GM23338 (cell line): ENCODE measurements around the gene CEBPG. TPM values are rescaled to one million over a fixed set of nuclear protein-coding genes. Genes with fewer than 3 reads are reported as not detected.

Source experiments
- ATAC-seq: fragments of 200-7000 bp; cut with Tn5 transposase; 3 replicates; pipeline ENCODE4 v1.9.1; 2020
- DNase-seq: peaks from one replicate; pipeline ENCODE4 v3.0.0-alpha.2; 2015; ENCODE audit warnings: low spot score
- H2AFZ ChIP-seq: fragments of 200-600 bp; sonication (generic); 2 replicates; pipeline ENCODE4 v1.8.0; 2016; ENCODE audit warnings: antibody characterized with exemption, mild to moderate bottlenecking, moderate library complexity
- H3F3A ChIP-seq: fragments of 200-600 bp; sonication (generic); replicated peaks from 2 replicates; pipeline ENCODE4 v1.8.0; 2017; ENCODE audit warnings: antibody characterized with exemption, mixed run types, low read depth
- H3K27ac ChIP-seq: fragments of 200-600 bp; sonication (generic); 2 replicates; pipeline ENCODE4 v1.6.1; 2016; ENCODE audit warnings: low read depth
- H3K27me3 ChIP-seq: fragments of 200-600 bp; sonication (generic); 2 replicates; pipeline ENCODE4 v1.8.0; 2016; ENCODE audit warnings: mild to moderate bottlenecking, mixed run types, moderate library complexity; ENCODE audit not compliant: insufficient read depth
- H3K36me3 ChIP-seq: fragments of 200-600 bp; sonication (generic); 2 replicates; pipeline ENCODE4 v1.8.0; 2016; ENCODE audit warnings: mild to moderate bottlenecking; ENCODE audit not compliant: insufficient read depth
- H3K4me1 ChIP-seq: fragments of 200-600 bp; sonication (generic); 2 replicates; pipeline ENCODE4 v1.8.0; 2016; ENCODE audit warnings: mild to moderate bottlenecking, moderate library complexity; ENCODE audit not compliant: insufficient read depth
- H3K4me2 ChIP-seq: fragments of 200-600 bp; sonication (generic); 2 replicates; pipeline ENCODE4 v1.7.1; 2017; ENCODE audit warnings: mixed run types
- H3K4me3 ChIP-seq: fragments of 200-600 bp; sonication (generic); 2 replicates; pipeline ENCODE4 v1.6.1; 2016; ENCODE audit warnings: mixed run types
- H3K79me2 ChIP-seq: fragments of 200-600 bp; sonication (generic); replicated peaks from 2 replicates; pipeline ENCODE4 v1.8.0; 2017; ENCODE audit warnings: mild to moderate bottlenecking; ENCODE audit not compliant: insufficient read depth
- H3K9me2 ChIP-seq: fragments of 200-600 bp; sonication (generic); 2 replicates; pipeline ENCODE4 v1.8.0; 2017; ENCODE audit not compliant: insufficient read depth
- H4K20me1 ChIP-seq: fragments of 200-600 bp; sonication (generic); replicated peaks from 2 replicates; pipeline ENCODE4 v1.8.0; 2017; ENCODE audit warnings: mild to moderate bottlenecking; ENCODE audit not compliant: insufficient read depth
- H3K27ac Mint-ChIP-seq: 2 replicates; pipeline ENCODE4 v1.8.0; 2020; ENCODE audit warnings: inconsistent platforms, mild to moderate bottlenecking, moderate library complexity, mixed read lengths
- H3K27me3 Mint-ChIP-seq: 3 replicates; pipeline ENCODE4 v1.8.0; 2022; ENCODE audit warnings: low read depth, mild to moderate bottlenecking, moderate library complexity, mixed read lengths, inconsistent platforms; ENCODE audit not compliant: insufficient read depth, poor library complexity
- H3K36me3 Mint-ChIP-seq: 3 replicates; pipeline ENCODE4 v1.8.0; 2021; ENCODE audit warnings: low read depth, mild to moderate bottlenecking, inconsistent platforms, moderate library complexity, mixed read lengths
- H3K4me1 Mint-ChIP-seq: 3 replicates; pipeline ENCODE4 v1.8.0; 2020; ENCODE audit warnings: mild to moderate bottlenecking, inconsistent platforms, mixed read lengths
- H3K4me3 Mint-ChIP-seq: 3 replicates; pipeline ENCODE4 v1.8.0; 2021; ENCODE audit warnings: moderate library complexity, mild to moderate bottlenecking, inconsistent platforms, mixed read lengths
- H3K9me3 Mint-ChIP-seq: 3 replicates; pipeline ENCODE4 v1.8.0; 2020; ENCODE audit warnings: moderate library complexity, mild to moderate bottlenecking, inconsistent platforms, mixed read lengths
- CREB1 ChIP-seq: fragments of 250-450 bp; sonication (Bioruptor Pico); IDR thresholded peaks from 2 replicates; pipeline ENCODE4 v1.5.0; 2020; ENCODE audit warnings: low read depth, mild to moderate bottlenecking, moderate library complexity
- EZH2phosphoT487 ChIP-seq: fragments of 200-600 bp; sonication (generic); IDR thresholded peaks from one replicate; pipeline ENCODE4 v1.8.1; 2018; ENCODE audit warnings: antibody characterized with exemption; ENCODE audit not compliant: unreplicated experiment
- JUNB ChIP-seq: IDR thresholded peaks from one replicate; pipeline ENCODE4 v1.6.1; 2016; ENCODE audit warnings: antibody characterized with exemption; ENCODE audit not compliant: unreplicated experiment
- POLR2AphosphoS5 ChIP-seq: IDR thresholded peaks from 2 replicates; pipeline ENCODE4 v1.6.1; 2016; ENCODE audit warnings: antibody characterized with exemption, low read depth
- polyA plus RNA-seq: library from polyadenylated mRNA; unstranded; fragments of >200 nt; fragmentation: Nextera tagmentation; extraction: Ambion mirVana; gene quantifications from 2 replicates; pipeline ENCODE4 v1.2.1, GENCODE V29; 2016
- total RNA-seq: library from RNA; depleted of rRNA; stranded (reverse); fragments of >200 nt; shearing (Covaris generic); gene quantifications from 2 replicates; pipeline ENCODE4 v1.2.3, GENCODE V29; 2014
- TF ChIP-seq, protein P1 (sequence below), 2 experiments: fragments of 200-600 bp in 1 of 2; sonication (generic) in 1 of 2; conservative IDR thresholded peaks; 2 replicates each; pipeline versions ENCODE4 v1.5.1 to v1.6.1; 2016 to 2017; ENCODE audit warnings: antibody characterized with exemption in 2 of 2, low read depth in 2 of 2, mild to moderate bottlenecking in 2 of 2, moderate library complexity in 1 of 2
- TF ChIP-seq, protein P2 (sequence below): fragments of 250-450 bp; sonication (Bioruptor Pico); IDR thresholded peaks from 2 replicates; pipeline ENCODE4 v1.5.0; 2020; ENCODE audit warnings: mild to moderate bottlenecking, moderate library complexity
- TF ChIP-seq, protein P3 (sequence below): IDR thresholded peaks from one replicate; pipeline ENCODE4 v1.6.1; 2018; ENCODE audit warnings: antibody characterized with exemption; ENCODE audit not compliant: unreplicated experiment

CEBPG gene
- total and polyA plus RNA-seq, 2 experiments from 2014 or later = 25.9 to 50.2 TPM

DNA sequence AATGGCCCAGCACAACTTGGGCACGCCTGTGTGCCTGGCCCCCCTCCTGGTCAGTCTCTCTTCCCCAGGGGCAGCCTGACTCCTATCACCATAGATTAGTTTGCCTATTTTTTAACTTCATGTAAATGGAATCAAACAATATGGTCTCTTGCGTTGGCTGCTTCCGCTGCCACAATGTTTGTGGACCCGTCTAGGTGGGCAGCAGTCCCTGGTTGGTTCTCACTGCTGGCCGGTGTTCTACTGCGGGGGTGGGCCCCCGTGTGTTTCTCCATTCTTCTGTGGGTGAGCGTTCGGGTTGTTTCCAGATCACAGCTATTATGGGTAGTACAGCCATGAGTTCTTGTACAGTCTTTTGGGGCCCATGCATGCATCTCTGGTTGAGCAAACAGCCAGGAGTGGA is 47.3 kb downstream of the CEBPG start:
- H3K27me3 ChIP-seq = no peaks in the 10 kb centered on the region
- H3K79me2 ChIP-seq = no peaks in the 10 kb centered on the region
- no peaks in the 10 kb centered on the region for H3K9me3 Mint-ChIP-seq
- no peak overlapping the region for H3K27ac ChIP-seq
- no peaks in the 10 kb centered on the region for H3K36me3 ChIP-seq
- H4K20me1 ChIP-seq = no peaks in the 10 kb centered on the region; the same call in 1 of the 2 replicates
- no peaks in the 10 kb centered on the region for H3F3A ChIP-seq
- H3K4me3 Mint-ChIP-seq = no peak overlapping the region
- H3K4me1 Mint-ChIP-seq = peaks cover 16% of the 10 kb centered on the region
- 0 out of 3 replicates have a peak, but pooled peaks cover 4% of the 10 kb centered on the region for H3K36me3 Mint-ChIP-seq
- no peak overlapping the region for H3K4me2 ChIP-seq
- peaks cover 4% of the 10 kb centered on the region for H3K27me3 Mint-ChIP-seq
- DNase-seq = no peak
- TF ChIP-seq, protein P1, sequence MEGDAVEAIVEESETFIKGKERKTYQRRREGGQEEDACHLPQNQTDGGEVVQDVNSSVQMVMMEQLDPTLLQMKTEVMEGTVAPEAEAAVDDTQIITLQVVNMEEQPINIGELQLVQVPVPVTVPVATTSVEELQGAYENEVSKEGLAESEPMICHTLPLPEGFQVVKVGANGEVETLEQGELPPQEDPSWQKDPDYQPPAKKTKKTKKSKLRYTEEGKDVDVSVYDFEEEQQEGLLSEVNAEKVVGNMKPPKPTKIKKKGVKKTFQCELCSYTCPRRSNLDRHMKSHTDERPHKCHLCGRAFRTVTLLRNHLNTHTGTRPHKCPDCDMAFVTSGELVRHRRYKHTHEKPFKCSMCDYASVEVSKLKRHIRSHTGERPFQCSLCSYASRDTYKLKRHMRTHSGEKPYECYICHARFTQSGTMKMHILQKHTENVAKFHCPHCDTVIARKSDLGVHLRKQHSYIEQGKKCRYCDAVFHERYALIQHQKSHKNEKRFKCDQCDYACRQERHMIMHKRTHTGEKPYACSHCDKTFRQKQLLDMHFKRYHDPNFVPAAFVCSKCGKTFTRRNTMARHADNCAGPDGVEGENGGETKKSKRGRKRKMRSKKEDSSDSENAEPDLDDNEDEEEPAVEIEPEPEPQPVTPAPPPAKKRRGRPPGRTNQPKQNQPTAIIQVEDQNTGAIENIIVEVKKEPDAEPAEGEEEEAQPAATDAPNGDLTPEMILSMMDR (conservative IDR thresholded peaks at IDR 0.05; ENCODE audit: low read depth in 2 of 2) = no peak
- no peak for TF ChIP-seq CREB1 (CRISPR knock-in tag)
- no peak for TF ChIP-seq JUNB
- no peak for TF ChIP-seq EZH2phosphoT487
- no peak for TF ChIP-seq POLR2AphosphoS5
- no peak overlapping the region for H2AFZ ChIP-seq
- H3K4me1 ChIP-seq = no peaks in the 10 kb centered on the region; the same call in 1 of the 2 replicates
- H3K27ac Mint-ChIP-seq = peak overlapping the region; percentile 46; the same call in 1 of the 2 replicates
- H3K9me2 ChIP-seq = 0 out of 2 replicates have a peak, but pooled peaks cover 8% of the 10 kb centered on the region
- ATAC-seq = no peak
- H3K4me3 ChIP-seq = no peak overlapping the region

DNA sequence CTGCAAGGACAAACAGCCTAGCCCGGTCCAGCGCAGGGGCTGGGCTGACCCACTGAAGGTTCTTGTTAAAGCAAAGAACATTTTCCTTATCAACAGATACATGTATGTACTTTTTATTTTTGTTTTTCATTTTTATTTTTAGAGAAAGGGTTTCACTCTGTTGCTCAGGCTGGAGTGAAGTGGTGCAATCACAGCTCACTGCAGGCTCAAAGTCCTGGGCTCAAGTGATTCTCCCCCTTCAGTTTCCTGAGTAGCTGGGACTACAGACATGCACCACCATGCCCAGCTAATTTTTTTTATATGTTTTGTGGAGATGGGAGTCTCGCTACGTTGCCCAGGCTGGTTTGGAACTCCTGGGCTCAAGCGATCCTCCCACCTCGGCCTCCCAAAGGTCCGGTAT is 47.9 kb downstream of the CEBPG start:
- no peaks in the 10 kb centered on the region for H3K27me3 ChIP-seq
- H4K20me1 ChIP-seq = no peaks in the 10 kb centered on the region; the same call in 1 of the 2 replicates
- Mint-ChIP-seq H3K4me1 (peaks cover 15% of the 10 kb centered on the region), H3K27ac (no peak overlapping the region), H3K9me3 (no peaks in the 10 kb centered on the region), H3K4me3 (no peak overlapping the region), H3K27me3 (peaks cover 3% of the 10 kb centered on the region), H3K36me3 (0 out of 3 replicates have a peak, but pooled peaks cover 4% of the 10 kb centered on the region)
- no peak overlapping the region for H3K27ac ChIP-seq
- H3K4me1 ChIP-seq = no peaks in the 10 kb centered on the region; the same call in 1 of the 2 replicates
- no peak overlapping the region for H2AFZ ChIP-seq
- no peaks in the 10 kb centered on the region for H3K79me2 ChIP-seq
- H3K4me2 ChIP-seq = no peak overlapping the region
- H3F3A ChIP-seq = no peaks in the 10 kb centered on the region
- ATAC-seq (no peak), DNase-seq (no peak)
- H3K36me3 ChIP-seq = no peaks in the 10 kb centered on the region
- no peak overlapping the region for H3K4me3 ChIP-seq
- H3K9me2 ChIP-seq = 0 out of 2 replicates have a peak, but pooled peaks cover 8% of the 10 kb centered on the region
- TF ChIP-seq, protein P2, sequence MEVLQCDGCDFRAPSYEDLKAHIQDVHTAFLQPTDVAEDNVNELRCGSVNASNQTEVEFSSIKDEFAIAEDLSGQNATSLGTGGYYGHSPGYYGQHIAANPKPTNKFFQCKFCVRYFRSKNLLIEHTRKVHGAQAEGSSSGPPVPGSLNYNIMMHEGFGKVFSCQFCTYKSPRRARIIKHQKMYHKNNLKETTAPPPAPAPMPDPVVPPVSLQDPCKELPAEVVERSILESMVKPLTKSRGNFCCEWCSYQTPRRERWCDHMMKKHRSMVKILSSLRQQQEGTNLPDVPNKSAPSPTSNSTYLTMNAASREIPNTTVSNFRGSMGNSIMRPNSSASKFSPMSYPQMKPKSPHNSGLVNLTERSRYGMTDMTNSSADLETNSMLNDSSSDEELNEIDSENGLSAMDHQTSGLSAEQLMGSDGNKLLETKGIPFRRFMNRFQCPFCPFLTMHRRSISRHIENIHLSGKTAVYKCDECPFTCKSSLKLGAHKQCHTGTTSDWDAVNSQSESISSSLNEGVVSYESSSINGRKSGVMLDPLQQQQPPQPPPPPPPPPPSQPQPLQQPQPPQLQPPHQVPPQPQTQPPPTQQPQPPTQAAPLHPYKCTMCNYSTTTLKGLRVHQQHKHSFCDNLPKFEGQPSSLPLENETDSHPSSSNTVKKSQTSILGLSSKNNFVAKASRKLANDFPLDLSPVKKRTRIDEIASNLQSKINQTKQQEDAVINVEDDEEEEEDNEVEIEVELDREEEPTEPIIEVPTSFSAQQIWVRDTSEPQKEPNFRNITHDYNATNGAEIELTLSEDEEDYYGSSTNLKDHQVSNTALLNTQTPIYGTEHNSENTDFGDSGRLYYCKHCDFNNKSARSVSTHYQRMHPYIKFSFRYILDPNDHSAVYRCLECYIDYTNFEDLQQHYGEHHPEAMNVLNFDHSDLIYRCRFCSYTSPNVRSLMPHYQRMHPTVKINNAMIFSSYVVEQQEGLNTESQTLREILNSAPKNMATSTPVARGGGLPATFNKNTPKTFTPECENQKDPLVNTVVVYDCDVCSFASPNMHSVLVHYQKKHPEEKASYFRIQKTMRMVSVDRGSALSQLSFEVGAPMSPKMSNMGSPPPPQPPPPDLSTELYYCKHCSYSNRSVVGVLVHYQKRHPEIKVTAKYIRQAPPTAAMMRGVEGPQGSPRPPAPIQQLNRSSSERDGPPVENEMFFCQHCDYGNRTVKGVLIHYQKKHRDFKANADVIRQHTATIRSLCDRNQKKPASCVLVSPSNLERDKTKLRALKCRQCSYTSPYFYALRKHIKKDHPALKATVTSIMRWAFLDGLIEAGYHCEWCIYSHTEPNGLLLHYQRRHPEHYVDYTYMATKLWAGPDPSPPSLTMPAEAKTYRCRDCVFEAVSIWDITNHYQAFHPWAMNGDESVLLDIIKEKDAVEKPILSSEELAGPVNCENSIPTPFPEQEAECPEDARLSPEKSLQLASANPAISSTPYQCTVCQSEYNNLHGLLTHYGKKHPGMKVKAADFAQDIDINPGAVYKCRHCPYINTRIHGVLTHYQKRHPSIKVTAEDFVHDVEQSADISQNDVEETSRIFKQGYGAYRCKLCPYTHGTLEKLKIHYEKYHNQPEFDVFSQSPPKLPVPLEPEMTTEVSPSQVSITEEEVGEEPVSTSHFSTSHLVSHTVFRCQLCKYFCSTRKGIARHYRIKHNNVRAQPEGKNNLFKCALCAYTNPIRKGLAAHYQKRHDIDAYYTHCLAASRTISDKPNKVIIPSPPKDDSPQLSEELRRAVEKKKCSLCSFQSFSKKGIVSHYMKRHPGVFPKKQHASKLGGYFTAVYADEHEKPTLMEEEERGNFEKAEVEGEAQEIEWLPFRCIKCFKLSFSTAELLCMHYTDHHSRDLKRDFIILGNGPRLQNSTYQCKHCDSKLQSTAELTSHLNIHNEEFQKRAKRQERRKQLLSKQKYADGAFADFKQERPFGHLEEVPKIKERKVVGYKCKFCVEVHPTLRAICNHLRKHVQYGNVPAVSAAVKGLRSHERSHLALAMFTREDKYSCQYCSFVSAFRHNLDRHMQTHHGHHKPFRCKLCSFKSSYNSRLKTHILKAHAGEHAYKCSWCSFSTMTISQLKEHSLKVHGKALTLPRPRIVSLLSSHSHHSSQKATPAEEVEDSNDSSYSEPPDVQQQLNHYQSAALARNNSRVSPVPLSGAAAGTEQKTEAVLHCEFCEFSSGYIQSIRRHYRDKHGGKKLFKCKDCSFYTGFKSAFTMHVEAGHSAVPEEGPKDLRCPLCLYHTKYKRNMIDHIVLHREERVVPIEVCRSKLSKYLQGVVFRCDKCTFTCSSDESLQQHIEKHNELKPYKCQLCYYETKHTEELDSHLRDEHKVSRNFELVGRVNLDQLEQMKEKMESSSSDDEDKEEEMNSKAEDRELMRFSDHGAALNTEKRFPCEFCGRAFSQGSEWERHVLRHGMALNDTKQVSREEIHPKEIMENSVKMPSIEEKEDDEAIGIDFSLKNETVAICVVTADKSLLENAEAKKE (CRISPR knock-in tag) = no peak
- TF ChIP-seq, protein P1 (conservative IDR thresholded peaks at IDR 0.05; ENCODE audit: low read depth in 2 of 2) = no peak
- TF ChIP-seq, protein P3, sequence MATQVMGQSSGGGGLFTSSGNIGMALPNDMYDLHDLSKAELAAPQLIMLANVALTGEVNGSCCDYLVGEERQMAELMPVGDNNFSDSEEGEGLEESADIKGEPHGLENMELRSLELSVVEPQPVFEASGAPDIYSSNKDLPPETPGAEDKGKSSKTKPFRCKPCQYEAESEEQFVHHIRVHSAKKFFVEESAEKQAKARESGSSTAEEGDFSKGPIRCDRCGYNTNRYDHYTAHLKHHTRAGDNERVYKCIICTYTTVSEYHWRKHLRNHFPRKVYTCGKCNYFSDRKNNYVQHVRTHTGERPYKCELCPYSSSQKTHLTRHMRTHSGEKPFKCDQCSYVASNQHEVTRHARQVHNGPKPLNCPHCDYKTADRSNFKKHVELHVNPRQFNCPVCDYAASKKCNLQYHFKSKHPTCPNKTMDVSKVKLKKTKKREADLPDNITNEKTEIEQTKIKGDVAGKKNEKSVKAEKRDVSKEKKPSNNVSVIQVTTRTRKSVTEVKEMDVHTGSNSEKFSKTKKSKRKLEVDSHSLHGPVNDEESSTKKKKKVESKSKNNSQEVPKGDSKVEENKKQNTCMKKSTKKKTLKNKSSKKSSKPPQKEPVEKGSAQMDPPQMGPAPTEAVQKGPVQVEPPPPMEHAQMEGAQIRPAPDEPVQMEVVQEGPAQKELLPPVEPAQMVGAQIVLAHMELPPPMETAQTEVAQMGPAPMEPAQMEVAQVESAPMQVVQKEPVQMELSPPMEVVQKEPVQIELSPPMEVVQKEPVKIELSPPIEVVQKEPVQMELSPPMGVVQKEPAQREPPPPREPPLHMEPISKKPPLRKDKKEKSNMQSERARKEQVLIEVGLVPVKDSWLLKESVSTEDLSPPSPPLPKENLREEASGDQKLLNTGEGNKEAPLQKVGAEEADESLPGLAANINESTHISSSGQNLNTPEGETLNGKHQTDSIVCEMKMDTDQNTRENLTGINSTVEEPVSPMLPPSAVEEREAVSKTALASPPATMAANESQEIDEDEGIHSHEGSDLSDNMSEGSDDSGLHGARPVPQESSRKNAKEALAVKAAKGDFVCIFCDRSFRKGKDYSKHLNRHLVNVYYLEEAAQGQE = no peak
